AG09309 (cell line): ENCODE measurements around the gene GNG3.
"Not testable (repeated sequence)": the region's sequence is repeated elsewhere in the genome, so short reads cannot be mapped to it uniquely, and the experiment has no call there.

Experiments
- DNase-seq: peaks from one replicate; pipeline ENCODE4 v3.0.0-alpha.2; 2010; ENCODE audit warnings: low read depth
- H3K4me3 ChIP-seq: 2 replicates; pipeline ENCODE4 v1.5.1; 2011; ENCODE audit warnings: mild to moderate bottlenecking, low read depth, low read length, moderate library complexity; ENCODE audit not compliant: control insufficient read depth
- CTCF ChIP-seq: IDR thresholded peaks from 2 replicates; pipeline ENCODE4 v1.5.1; 2011; ENCODE audit warnings: mild to moderate bottlenecking, low read depth, low read length, inconsistent platforms; ENCODE audit not compliant: insufficient read depth, control insufficient read depth; ENCODE audit errors: missing control alignments

GNG3 gene

GRCh38 chr11:62688491-62688890 lies 19.0 kb upstream of the GNG3 start:
- TF ChIP-seq CTCF = no peak
- no peak overlapping the region for H3K4me3 ChIP-seq
- no peak for DNase-seq

- DNase-seq = peak; percentile 91
- 0 out of 2 replicates have a peak within 1 kb of the TSS, but pooled peaks have one; percentile 0 for H3K4me3 ChIP-seq
- TF ChIP-seq CTCF = peak; percentile 3
Observed at GRCh38 chr11:62689421-62690183, 17.9 kb upstream of the GNG3 start, which contains the start of gene LRRN4CL. Gene LRRN4CL (minus strand): TSS chr11:62689530. CDS start chr11:62688508, 1,022 bp downstream.

- not testable (repeated sequence) for H3K4me3 ChIP-seq, DNase-seq
Observed at GRCh38 chr11:62693624-62694023, 13.9 kb upstream of the GNG3 start.

GRCh38 chr11:62694455-62695167 lies 12.9 kb upstream of the GNG3 start:
- TF ChIP-seq CTCF = peak; percentile 81
- H3K4me3 ChIP-seq = no peak overlapping the region

GRCh38 chr11:62702246-62702645 lies 5.2 kb upstream of the GNG3 start:
- H3K4me3 ChIP-seq = no peak overlapping the region
- TF ChIP-seq CTCF = no peak
- no peak for DNase-seq

More at GRCh38 chr11:62694455-62695167, 12.9 kb upstream of the GNG3 start:
- DNase-seq = no peak

- DNase-seq, H3K4me3 ChIP-seq: not testable (repeated sequence)
Observed at GRCh38 chr11:62703921-62704320, 3.6 kb upstream of the GNG3 start.

GRCh38 chr11:62705413-62705812 lies 2.1 kb upstream of the GNG3 start:
- DNase-seq = no peak
- peak overlapping the region; percentile 56 for H3K4me3 ChIP-seq
- no peak for TF ChIP-seq CTCF
